H1 (cell line): ENCODE results near the gene ASB13. TPM values are rescaled to one million over a fixed set of nuclear protein-coding genes. Genes with fewer than 3 reads are reported as not detected.

ENCODE experiments used
- CTCF ChIA-PET: fragments of 300-600 bp; sonication (Branson Sonifier 250); formaldehyde crosslinking; loops from one replicate; lab custom pipeline; 2021; ENCODE audit not compliant: partially characterized antibody; lab: Charles Lee
- POLR2A ChIA-PET: fragments of 300-600 bp; sonication (Branson Sonifier 250); formaldehyde crosslinking; loops from one replicate; lab custom pipeline; 2021; ENCODE audit warnings: inconsistent platforms; ENCODE audit not compliant: partially characterized antibody; lab: Charles Lee
- DNase-seq, 2 experiments: peaks; one replicate each; pipeline versions ENCODE4 v3.0.0 to v3.0.0-alpha.2; 2010 to 2022; ENCODE audit warnings: low spot score in 2 of 2, low read depth in 1 of 2, mixed read lengths in 1 of 2
- FAIRE-seq: peaks from 2 replicates; lab custom pipeline; 2011; peaks lifted over from hg19 to GRCh38; lab: Jason Lieb, UNC
- H2AFZ ChIP-seq: 2 replicates; pipeline ENCODE4 v1.8.1; 2012; ENCODE audit warnings: low read length, inconsistent platforms
- H2AK5ac ChIP-seq: 2 replicates; pipeline ENCODE4 v1.6.1; 2013; ENCODE audit warnings: low read depth, low read length
- H2BK120ac ChIP-seq: replicated peaks from 2 replicates; pipeline ENCODE3; 2013; ENCODE audit warnings: low read depth, low read length, inconsistent platforms
- H2BK12ac ChIP-seq: 2 replicates; pipeline ENCODE4 v1.6.1; 2013; ENCODE audit warnings: low read depth, low read length
- H2BK15ac ChIP-seq: 2 replicates; pipeline ENCODE4 v1.6.1; 2013; ENCODE audit warnings: low read length
- H2BK20ac ChIP-seq: 2 replicates; pipeline ENCODE4 v1.6.1; 2013; ENCODE audit warnings: low read length
- H2BK5ac ChIP-seq: 2 replicates; pipeline ENCODE4 v1.6.1; 2013; ENCODE audit warnings: low read depth, low read length
- H3K14ac ChIP-seq: 2 replicates; pipeline ENCODE4 v1.6.1; 2013; ENCODE audit warnings: inconsistent platforms; ENCODE audit not compliant: insufficient read length
- H3K18ac ChIP-seq: 2 replicates; pipeline ENCODE4 v1.6.1; 2013; ENCODE audit warnings: low read length; ENCODE audit errors: extremely low read depth
- H3K23ac ChIP-seq: 2 replicates; pipeline ENCODE4 v1.6.1; 2013; ENCODE audit warnings: inconsistent platforms; ENCODE audit not compliant: insufficient read length
- H3K23me2 ChIP-seq: 2 replicates; pipeline ENCODE4 v1.6.1; 2013; ENCODE audit warnings: low read depth, low read length
- H3K27ac ChIP-seq: 2 replicates; pipeline ENCODE4 v1.6.1; 2011; ENCODE audit warnings: low read depth, low read length, inconsistent platforms
- H3K27me3 ChIP-seq, 4 experiments: replicated peaks in 1 of 4; 1 replicate in 1 of 4; 2 replicates in 3 of 4; pipeline versions ENCODE4 v1.6.1 to v1.8.1; 2011 to 2013; ENCODE audit warnings: low read length in 3 of 4, mild to moderate bottlenecking in 3 of 4, inconsistent platforms in 2 of 4, mixed read lengths in 2 of 4, moderate library complexity in 1 of 4; ENCODE audit not compliant: control insufficient read depth in 3 of 4, insufficient read depth in 3 of 4; ENCODE audit errors: extremely low read depth in 1 of 4
- H3K36me3 ChIP-seq, 4 experiments: 2 replicates each; pipeline versions ENCODE4 v1.6.1 to v1.8.1; 2011 to 2013; ENCODE audit warnings: mild to moderate bottlenecking in 4 of 4, low read length in 3 of 4, moderate library complexity in 2 of 4, control low read depth in 1 of 4, inconsistent platforms in 1 of 4; ENCODE audit not compliant: insufficient read depth in 4 of 4, control insufficient read depth in 2 of 4
- H3K4ac ChIP-seq: replicated peaks from 2 replicates; pipeline ENCODE3; 2013; ENCODE audit warnings: low read length, low read depth, mixed read lengths, inconsistent platforms; ENCODE audit not compliant: insufficient read length
- H3K4me1 ChIP-seq, 4 experiments: replicated peaks in 1 of 4; 1 replicate in 1 of 4; 2 replicates in 3 of 4; pipeline versions ENCODE4 v1.6.1 to v1.8.1; 2011 to 2013; ENCODE audit warnings: low read length in 3 of 4, inconsistent platforms in 2 of 4, mixed read lengths in 1 of 4; ENCODE audit not compliant: insufficient read depth in 4 of 4, control insufficient read depth in 3 of 4
- H3K4me2 ChIP-seq, 2 experiments: 2 replicates each; pipeline versions ENCODE4 v1.6.1 to v1.8.1; 2011 to 2013; ENCODE audit warnings: low read depth in 2 of 2, low read length in 2 of 2, control low read depth in 1 of 2, inconsistent platforms in 1 of 2, mild to moderate bottlenecking in 1 of 2; ENCODE audit not compliant: insufficient read depth in 1 of 2
- H3K4me3 ChIP-seq, 4 experiments: fragments of 200-600, 300-600 bp in 1 of 4; sonication (generic), shearing (Covaris generic), sonication (Bioruptor Twin) in 1 of 4; 2 replicates each; pipeline versions ENCODE4 v1.5.1 to v1.8.1; 2011 to 2016; ENCODE audit warnings: low read length in 4 of 4, low read depth in 3 of 4, control low read depth in 2 of 4, inconsistent platforms in 2 of 4, mild to moderate bottlenecking in 2 of 4, mixed read lengths in 1 of 4, moderate library complexity in 1 of 4; ENCODE audit not compliant: insufficient read depth in 2 of 4; ENCODE audit errors: extremely low read depth in 1 of 4
- H3K56ac ChIP-seq: replicated peaks from 2 replicates; pipeline ENCODE3; 2013; ENCODE audit warnings: low read depth, mild to moderate bottlenecking, mixed read lengths, low read length, inconsistent platforms; ENCODE audit not compliant: insufficient read length
- H3K79me1 ChIP-seq: 2 replicates; pipeline ENCODE4 v1.6.1; 2013; ENCODE audit warnings: low read depth, low read length, control low read depth
- H3K79me2 ChIP-seq, 2 experiments: 2 replicates each; pipeline versions ENCODE4 v1.6.1 to v1.8.1; 2012 to 2013; ENCODE audit warnings: low read length in 2 of 2, mild to moderate bottlenecking in 2 of 2, inconsistent platforms in 1 of 2; ENCODE audit not compliant: insufficient read depth in 2 of 2, control insufficient read depth in 1 of 2
- H3K9ac ChIP-seq, 4 experiments: replicated peaks in 1 of 4; 1 replicate in 1 of 4; 2 replicates in 3 of 4; pipeline versions ENCODE4 v1.6.1 to v1.8.1; 2011 to 2013; ENCODE audit warnings: low read depth in 3 of 4, low read length in 3 of 4, control low read depth in 2 of 4, mild to moderate bottlenecking in 2 of 4, moderate library complexity in 2 of 4, inconsistent platforms in 1 of 4; ENCODE audit errors: extremely low read depth in 1 of 4
- H3K9me3 ChIP-seq, 2 experiments: 2 replicates each; pipeline versions ENCODE4 v1.6.1 to v1.8.1; 2012 to 2013; ENCODE audit warnings: mild to moderate bottlenecking in 2 of 2, moderate library complexity in 2 of 2, control low read depth in 1 of 2, inconsistent platforms in 1 of 2, low read depth in 1 of 2, low read length in 1 of 2, mixed read lengths in 1 of 2; ENCODE audit not compliant: insufficient read depth in 2 of 2
- H4K20me1 ChIP-seq, 2 experiments: replicated peaks in 1 of 2; 2 replicates each; pipeline versions ENCODE3 to v1.8.1; 2011 to 2013; ENCODE audit warnings: inconsistent platforms in 2 of 2, low read length in 2 of 2, mild to moderate bottlenecking in 1 of 2; ENCODE audit not compliant: insufficient read depth in 2 of 2, control insufficient read depth in 1 of 2
- H4K5ac ChIP-seq: 2 replicates; pipeline ENCODE4 v1.6.1; 2013; ENCODE audit warnings: low read length, low read depth, mixed read lengths, inconsistent platforms; ENCODE audit not compliant: insufficient read length
- H4K8ac ChIP-seq: 2 replicates; pipeline ENCODE4 v1.8.0; 2013; ENCODE audit warnings: mild to moderate bottlenecking, moderate library complexity, low read length, inconsistent platforms; ENCODE audit not compliant: insufficient read depth; ENCODE audit errors: extremely low read depth
- H4K91ac ChIP-seq: replicated peaks from 2 replicates; pipeline ENCODE3; 2013; ENCODE audit warnings: low read length, mixed read lengths, inconsistent platforms; ENCODE audit not compliant: insufficient read length
- BRCA1 ChIP-seq: IDR thresholded peaks from 2 replicates; pipeline ENCODE4 v1.6.1; 2012; ENCODE audit warnings: low read depth, low read length, improper control_type of control experiment
- CBX5 ChIP-seq: fragments of 300-800, 300-1000 bp; sonication (generic); IDR thresholded peaks from 2 replicates; pipeline ENCODE4 v1.7.1; 2016; ENCODE audit warnings: antibody characterized with exemption, low read length, low read depth
- FOSL1 ChIP-seq: IDR thresholded peaks from 2 replicates; pipeline ENCODE4 v1.6.1; 2011; ENCODE audit warnings: mild to moderate bottlenecking, low read depth, low read length, moderate library complexity; ENCODE audit not compliant: insufficient read depth
- HDAC2 ChIP-seq, 2 experiments: fragments of 300-600 bp in 1 of 2; sonication (generic) in 1 of 2; IDR thresholded peaks; 2 replicates each; pipeline ENCODE4 v1.6.1; 2011 to 2012; ENCODE audit warnings: low read depth in 2 of 2, low read length in 2 of 2, mild to moderate bottlenecking in 2 of 2, moderate library complexity in 2 of 2, borderline replicate concordance in 1 of 2, inconsistent platforms in 1 of 2
- POLR2AphosphoS5 ChIP-seq: IDR thresholded peaks from 2 replicates; pipeline ENCODE4 v1.6.1; 2011; ENCODE audit warnings: low read depth, low read length
- RAD21 ChIP-seq, 2 experiments: IDR thresholded peaks in 1 of 2; conservative IDR thresholded peaks in 1 of 2; 2 replicates each; pipeline ENCODE4 v1.6.1; 2011; ENCODE audit warnings: low read depth in 2 of 2, low read length in 2 of 2, improper control_type of control experiment in 1 of 2, inconsistent platforms in 1 of 2, mild to moderate bottlenecking in 1 of 2, moderate library complexity in 1 of 2
- RFX5 ChIP-seq: IDR thresholded peaks from 2 replicates; pipeline ENCODE4 v1.6.1; 2011; ENCODE audit warnings: low read depth, low read length, improper control_type of control experiment, borderline replicate concordance
- RXRA ChIP-seq: IDR thresholded peaks from 2 replicates; pipeline ENCODE4 v1.6.1; 2011; ENCODE audit warnings: low read depth, mild to moderate bottlenecking, low read length, moderate library complexity; ENCODE audit not compliant: insufficient read depth
- SIRT6 ChIP-seq: IDR thresholded peaks from one replicate; pipeline ENCODE4 v1.7.1; 2012; ENCODE audit warnings: low read length, inconsistent platforms
- SP1 ChIP-seq: IDR thresholded peaks from 2 replicates; pipeline ENCODE4 v1.6.1; 2011; ENCODE audit warnings: low read depth, low read length
- TAF1 ChIP-seq: IDR thresholded peaks from 2 replicates; pipeline ENCODE4 v1.6.1; 2011; ENCODE audit warnings: mild to moderate bottlenecking, low read depth, low read length
- WGBS, 2 experiments: shearing (Covaris generic) in 1 of 2; methylation state at CpG; one replicate each; pipeline versions ENCODE4 v1.1.6 to v1.1.7; 2013 to 2015; ENCODE audit warnings: low lambda C conversion rate in 2 of 2, mixed read lengths in 2 of 2, inconsistent platforms in 1 of 2, low coverage in 1 of 2, missing lambda C conversion rate in 1 of 2; ENCODE audit not compliant: insufficient replicate concordance in 2 of 2, insufficient coverage in 1 of 2, insufficient read length in 1 of 2; ENCODE audit errors: extremely low coverage in 1 of 2, missing lambda C conversion rate in 1 of 2; 5-methylcytosine and 5-hydroxymethylcytosine counted together
- polyA plus RNA-seq, 7 experiments: library from polyadenylated mRNA; depleted of rRNA in 3 of 7; stranded (reverse) in 5 of 7; unstranded in 2 of 7; fragments of >200 nt in 5 of 7; fragments of 200-250 nt in 2 of 7; gene quantifications; 1 replicate in 5 of 7; 2 replicates in 1 of 7; 4 replicates in 1 of 7; pipeline versions ENCODE4 v1.2.1 to v1.2.3, GENCODE V29; 2011 to 2013; ENCODE audit warnings: missing spikeins in 2 of 7, mixed read lengths in 2 of 7
- total RNA-seq: library from RNA; stranded (reverse); fragmentation: NEBNext Ultra II Directional; extraction: Animal tissue kit (Norgen Biotek cat#: 25700); gene quantifications from 2 replicates; pipeline ENCODE4 v1.2.1, GENCODE V29; 2021
- TF ChIP-seq, protein P1 (sequence below): IDR thresholded peaks from 2 replicates; pipeline ENCODE4 v1.6.1; 2012; ENCODE audit warnings: inconsistent platforms
- TF ChIP-seq, protein P2 (sequence below): IDR thresholded peaks from 2 replicates; pipeline ENCODE4 v1.6.1; 2012; ENCODE audit warnings: inconsistent platforms

Gene ASB13
- total and polyA plus RNA-seq, 2 of the 8 experiments (the other 6 are each of a cell fraction or from before 2014, with no cell fraction given) = 12.3 to 20.2 TPM

DNA sequence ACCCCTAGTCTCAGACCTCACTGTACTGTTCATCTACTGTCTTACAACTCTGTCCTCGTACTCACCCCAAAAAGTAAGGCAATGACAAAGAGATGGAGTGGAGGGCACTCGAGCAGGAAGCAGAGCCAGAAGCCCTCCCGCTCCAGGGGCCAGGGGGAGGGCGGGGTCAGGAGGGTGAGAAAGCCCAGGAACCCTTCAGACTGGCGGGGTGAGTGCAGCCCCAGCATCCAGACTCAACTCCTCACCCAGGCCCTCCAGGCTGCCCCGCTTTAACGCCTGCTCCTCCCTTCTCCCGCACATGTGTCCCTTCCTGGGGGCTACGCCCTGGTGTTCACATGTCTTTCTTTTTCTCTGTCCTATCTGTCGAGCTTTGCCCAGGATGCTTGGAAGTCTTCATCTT, 75.6 kb downstream of the ASB13 start:
- no peak overlapping the region for H3K4me3 ChIP-seq
- POLR2A ChIA-PET = no interaction called here
- H3K79me1 ChIP-seq = no peaks in the 10 kb centered on the region
- no peak for DNase-seq
- H3K4me2 ChIP-seq = no peak overlapping the region
- 0 out of 2 replicates have a peak, but pooled peaks cover 2% of the 10 kb centered on the region for H3K23me2 ChIP-seq
- peak overlapping the region; percentile 19; the same call in 1 of the 2 replicates for H2BK12ac ChIP-seq
- peak overlapping the region; percentile 1; the same call in 1 of the 2 replicates for H4K8ac ChIP-seq
- H2BK20ac ChIP-seq = no peak overlapping the region
- FAIRE-seq = no peak
- H2AFZ ChIP-seq = no peak overlapping the region
- CTCF ChIA-PET = interaction anchor here (1.0 to 2.3 kb wide), 8 partner anchors 17 to 157 kb away, joined by 3 to 14 read pairs (median 5); no protein-coding TSS in a partner anchor
- H3K23ac ChIP-seq = no peak overlapping the region
- no peak overlapping the region; the same call in 1 of the 2 replicates for H2BK5ac ChIP-seq
- WGBS, 2 experiments = 73% methylated on average over 10 of the region's 10 CpGs; no CpG with 5 or more reads in 1 of the 2 experiments
- no peaks in the 10 kb centered on the region for H3K36me3 ChIP-seq
- H3K27ac ChIP-seq = no peak overlapping the region
- peak overlapping the region; percentile 44 for H4K91ac ChIP-seq
- H3K9ac ChIP-seq = no peak overlapping the region
- H2BK120ac ChIP-seq = no peak overlapping the region
- H3K79me2 ChIP-seq = no peaks in the 10 kb centered on the region
- H3K18ac ChIP-seq = no peak overlapping the region
- no peak overlapping the region for H4K5ac ChIP-seq
- no peaks in the 10 kb centered on the region; a peak in 1 of 7 replicates for H3K27me3 ChIP-seq
- no peak overlapping the region for H3K56ac ChIP-seq
- no peak overlapping the region for H2BK15ac ChIP-seq
- no peak overlapping the region; the same call in 1 of the 2 replicates for H2AK5ac ChIP-seq
- H3K4ac ChIP-seq = no peak overlapping the region
- peaks cover 8 to 24% (median 17%) of the 10 kb centered on the region in 4 experiments for H3K4me1 ChIP-seq
- H3K14ac ChIP-seq = no peak overlapping the region
- H4K20me1 ChIP-seq = no peaks in the 10 kb centered on the region
- no peaks in the 10 kb centered on the region for H3K9me3 ChIP-seq
- TF ChIP-seq RAD21 (IDR thresholded peaks at IDR 0.05 in 1 of 2, conservative IDR thresholded peaks at IDR 0.05 in 1 of 2; ENCODE audit: low read depth in 2 of 2, low read length in 2 of 2) (no peak), BRCA1 (no peak), FOSL1 (no peak), POLR2AphosphoS5 (no peak), RXRA (no peak), SP1 (no peak), RFX5 (no peak), SIRT6 (no peak), TAF1 (no peak), HDAC2 (IDR thresholded peaks at IDR 0.05; ENCODE audit: borderline replicate concordance in 1 of 2, low read depth in 2 of 2, low read length in 2 of 2) (no peak), CBX5 (no peak)
- TF ChIP-seq, protein P1, sequence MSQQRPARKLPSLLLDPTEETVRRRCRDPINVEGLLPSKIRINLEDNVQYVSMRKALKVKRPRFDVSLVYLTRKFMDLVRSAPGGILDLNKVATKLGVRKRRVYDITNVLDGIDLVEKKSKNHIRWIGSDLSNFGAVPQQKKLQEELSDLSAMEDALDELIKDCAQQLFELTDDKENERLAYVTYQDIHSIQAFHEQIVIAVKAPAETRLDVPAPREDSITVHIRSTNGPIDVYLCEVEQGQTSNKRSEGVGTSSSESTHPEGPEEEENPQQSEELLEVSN = 0 out of 2 replicates have a peak, but pooled peaks have one; percentile 21
- TF ChIP-seq, protein P2, sequence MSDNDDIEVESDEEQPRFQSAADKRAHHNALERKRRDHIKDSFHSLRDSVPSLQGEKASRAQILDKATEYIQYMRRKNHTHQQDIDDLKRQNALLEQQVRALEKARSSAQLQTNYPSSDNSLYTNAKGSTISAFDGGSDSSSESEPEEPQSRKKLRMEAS = 0 out of 2 replicates have a peak, but pooled peaks have one; percentile 30
